ENCODE results near the gene LCOR. TPM values are rescaled to one million over a fixed set of nuclear protein-coding genes. Genes with fewer than 3 reads are reported as not detected.
A peak's percentile ranks its signal among the peaks of the same experiment; 100 is the strongest.

Gene LCOR
- total RNA-seq, 1 donor from 2014 or later: 31.3 TPM

DNA sequence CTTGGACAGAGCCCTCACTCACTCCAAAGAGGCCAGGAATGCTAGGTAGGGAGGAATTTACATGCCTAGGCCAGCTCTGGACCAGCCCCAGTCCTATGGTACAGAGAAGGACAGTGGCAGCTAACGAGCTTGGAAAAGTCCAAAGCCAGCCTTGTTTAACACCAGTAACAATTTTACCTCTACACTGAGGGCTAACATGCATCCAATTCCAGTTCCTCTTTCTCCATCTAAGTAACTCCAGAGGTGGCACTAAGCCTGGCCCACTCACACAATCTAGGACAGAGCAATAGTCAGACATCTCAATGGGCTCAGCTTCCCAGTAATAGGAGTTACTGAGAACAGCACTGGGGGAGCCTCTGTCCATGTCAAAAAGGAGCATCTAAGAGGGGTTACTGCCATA, 5.7 kb upstream of the LCOR start:
- Histone ChIP-seq H3K36me3 (ENCODE audit: control insufficient read depth in 3 of 3, insufficient read depth in 3 of 3, low read length in 3 of 3) (no peaks in the 10 kb centered on the region), H3K4me1 (ENCODE audit: control insufficient read depth in 3 of 3, insufficient read depth in 3 of 3, low read length in 3 of 3) (peaks cover 2 to 5% (median 4%) of the 10 kb centered on the region in 3 donors), H3K4me3 (ENCODE audit: low read length in 3 of 3) (no peak overlapping the region), H3K27ac (ENCODE audit: low read depth, low read length) (no peak overlapping the region), H3K9ac (ENCODE audit: low read depth in 1 of 3, low read length in 3 of 3) (no peak overlapping the region), H3K9me3 (ENCODE audit: control insufficient read depth in 3 of 3, low read length in 3 of 3) (no peaks in the 10 kb centered on the region), H3K27me3 (ENCODE audit: control insufficient read depth in 3 of 3, insufficient read depth in 3 of 3, low read length in 3 of 3) (no peaks in the 10 kb centered on the region)

DNA sequence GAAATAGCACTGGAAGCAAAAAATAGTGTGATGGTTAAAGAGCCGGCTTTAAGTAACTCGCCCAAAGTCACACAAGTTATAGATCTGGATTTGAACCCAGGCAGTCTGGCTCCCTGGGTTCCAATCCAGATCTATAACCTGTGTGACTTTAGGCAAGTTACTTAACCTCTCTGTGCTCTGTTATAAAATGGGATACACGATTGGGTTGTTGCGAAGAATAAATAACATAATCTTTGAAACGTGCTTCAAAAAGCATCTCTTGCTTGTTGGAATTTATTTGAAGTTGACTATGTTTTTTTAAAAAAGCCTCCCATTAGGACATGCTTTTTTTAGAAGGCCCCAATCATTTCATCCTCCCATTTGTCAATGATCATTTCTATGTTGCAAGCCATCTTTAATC, 3.5 kb upstream of the LCOR start:
- Histone ChIP-seq H3K36me3 (ENCODE audit: control insufficient read depth in 3 of 3, insufficient read depth in 3 of 3, low read length in 3 of 3) (no peaks in the 10 kb centered on the region), H3K27me3 (ENCODE audit: control insufficient read depth in 3 of 3, insufficient read depth in 3 of 3, low read length in 3 of 3) (no peaks in the 10 kb centered on the region), H3K27ac (ENCODE audit: low read depth, low read length) (no peak overlapping the region), H3K4me1 (ENCODE audit: control insufficient read depth in 3 of 3, insufficient read depth in 3 of 3, low read length in 3 of 3) (peaks cover 4 to 7% (median 7%) of the 10 kb centered on the region in 3 donors), H3K4me3 (ENCODE audit: low read length in 3 of 3) (no peak overlapping the region), H3K9ac (ENCODE audit: low read depth in 1 of 3, low read length in 3 of 3) (no peak overlapping the region), H3K9me3 (ENCODE audit: control insufficient read depth in 3 of 3, low read length in 3 of 3) (no peaks in the 10 kb centered on the region)

DNA sequence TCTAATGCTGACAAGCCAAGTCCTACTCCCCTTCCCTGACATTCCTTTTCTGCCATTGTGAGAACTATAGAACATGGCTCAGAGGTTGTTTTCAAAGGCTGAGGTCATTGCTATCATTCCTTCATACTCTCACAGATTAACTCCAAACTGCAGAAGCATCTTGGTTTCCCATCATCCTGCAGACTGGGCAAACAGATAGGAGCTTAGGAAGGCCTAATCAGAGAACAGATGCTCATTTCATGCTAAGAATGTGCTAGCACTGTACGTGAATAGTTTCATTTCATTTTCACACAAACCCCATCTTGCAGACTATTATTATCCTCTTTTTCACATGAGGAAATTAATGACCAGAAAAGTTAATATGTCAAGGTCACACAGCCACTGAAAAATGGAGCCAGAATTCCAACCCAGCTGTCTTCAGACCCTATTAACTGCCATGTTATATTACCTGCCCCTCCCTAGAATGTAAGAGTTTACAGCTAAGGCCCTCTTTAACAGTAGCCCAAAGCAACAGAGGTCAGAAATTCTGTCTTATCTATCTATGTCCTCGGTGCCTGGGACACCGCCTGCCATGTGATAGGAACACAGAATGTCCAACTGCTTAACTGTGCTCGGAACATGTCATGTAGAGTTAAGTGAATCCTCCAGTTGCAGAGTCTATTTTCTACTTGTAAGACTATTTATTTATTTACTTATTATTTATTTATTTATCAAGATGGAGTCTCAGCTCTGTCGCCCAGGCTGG, 2.9 kb upstream of the LCOR start:
- Histone ChIP-seq H3K9ac (ENCODE audit: low read depth in 1 of 3, low read length in 3 of 3) (no peak overlapping the region), H3K36me3 (ENCODE audit: control insufficient read depth in 3 of 3, insufficient read depth in 3 of 3, low read length in 3 of 3) (no peaks in the 10 kb centered on the region), H3K27me3 (ENCODE audit: control insufficient read depth in 3 of 3, insufficient read depth in 3 of 3, low read length in 3 of 3) (no peaks in the 10 kb centered on the region), H3K9me3 (ENCODE audit: control insufficient read depth in 3 of 3, low read length in 3 of 3) (no peaks in the 10 kb centered on the region), H3K4me1 (ENCODE audit: control insufficient read depth in 3 of 3, insufficient read depth in 3 of 3, low read length in 3 of 3) (peaks cover 8 to 12% (median 10%) of the 10 kb centered on the region in 3 donors), H3K27ac (ENCODE audit: low read depth, low read length) (no peak overlapping the region), H3K4me3 (ENCODE audit: low read length in 3 of 3) (no peak overlapping the region)

DNA sequence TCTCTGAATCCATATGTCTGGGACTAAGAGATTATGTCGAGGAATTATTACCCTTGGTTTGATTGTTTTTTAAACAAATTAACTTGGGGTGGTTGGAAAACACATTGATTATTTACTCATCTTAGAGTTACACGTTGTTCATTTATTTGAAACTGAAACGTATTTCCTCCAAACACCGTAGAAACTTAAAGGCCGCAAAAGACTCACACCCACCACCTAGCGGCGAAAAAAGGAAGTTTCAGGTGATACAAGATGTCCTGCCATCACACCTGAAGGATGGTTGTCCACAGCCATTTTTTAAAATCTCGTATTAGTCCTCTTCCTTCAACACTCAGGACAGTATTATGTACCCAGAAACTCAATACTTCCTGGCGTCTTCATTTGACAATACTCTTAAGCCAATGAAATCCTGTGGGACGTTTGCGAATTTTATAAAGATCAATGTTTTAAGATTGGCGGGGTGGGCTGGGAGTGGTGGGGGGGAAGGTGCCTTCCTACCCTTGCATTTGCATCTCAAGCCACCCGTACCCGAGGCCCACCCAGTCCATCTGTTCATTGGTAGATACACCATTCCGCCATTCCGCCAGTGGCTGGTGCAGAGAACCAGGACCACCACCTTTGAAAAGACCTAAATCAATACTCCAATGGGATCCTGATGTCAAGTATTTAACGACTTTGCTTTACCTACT, 1.4 kb upstream of the LCOR start:
- peak overlapping the region in 1 of 3 donors; percentile 87 for H3K9ac ChIP-seq (ENCODE audit: low read depth in 1 of 3, low read length in 3 of 3)
- peak overlapping the region; percentile 84 for H3K27ac ChIP-seq (ENCODE audit: low read depth, low read length)
- no peak overlapping the region for H3K4me3 ChIP-seq (ENCODE audit: low read length in 3 of 3)
- H3K4me1 ChIP-seq (ENCODE audit: control insufficient read depth in 3 of 3, insufficient read depth in 3 of 3, low read length in 3 of 3): peaks cover 11 to 17% (median 12%) of the 10 kb centered on the region in 3 donors
- H3K27me3 ChIP-seq (ENCODE audit: control insufficient read depth in 3 of 3, insufficient read depth in 3 of 3, low read length in 3 of 3): no peaks in the 10 kb centered on the region
- H3K9me3 ChIP-seq (ENCODE audit: control insufficient read depth in 3 of 3, low read length in 3 of 3): no peaks in the 10 kb centered on the region
- H3K36me3 ChIP-seq (ENCODE audit: control insufficient read depth in 3 of 3, insufficient read depth in 3 of 3, low read length in 3 of 3): no peaks in the 10 kb centered on the region

DNA sequence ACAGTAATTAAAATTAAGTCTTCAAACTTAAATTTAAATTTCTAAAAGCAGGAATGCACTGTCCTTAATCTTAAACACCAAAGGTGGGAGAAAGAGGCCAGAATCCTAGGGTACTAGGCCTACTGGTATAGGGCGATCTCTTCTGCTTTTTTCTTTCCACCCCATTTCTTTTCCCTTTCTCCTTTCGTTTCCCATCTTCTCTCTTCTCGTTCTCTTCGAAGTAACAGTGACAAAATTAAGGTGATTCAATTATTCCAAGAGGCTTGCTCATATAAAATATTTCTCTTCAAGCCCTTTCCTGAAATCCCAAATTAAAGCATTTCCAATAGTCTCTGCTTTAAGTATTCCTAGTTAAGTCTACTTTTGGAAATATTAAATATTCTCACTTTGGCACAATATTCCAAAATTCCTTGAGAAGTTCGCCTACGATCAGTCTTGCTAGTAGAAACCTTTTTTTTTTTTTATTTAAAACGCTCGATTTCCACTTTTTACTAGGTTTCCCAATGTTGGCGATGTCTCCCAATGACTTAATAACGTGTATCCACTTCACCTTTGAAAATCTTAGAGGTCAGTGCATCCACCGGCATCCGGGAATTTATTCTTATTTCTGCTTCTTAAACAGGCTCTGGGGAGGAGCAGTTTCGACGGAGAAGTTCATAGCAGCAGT, 765 bp upstream of the LCOR start:
- Histone ChIP-seq H3K4me3 (ENCODE audit: low read length in 3 of 3) (peak overlapping the region; percentile 63 to 88 (median 75)), H3K27ac (ENCODE audit: low read depth, low read length) (peak overlapping the region; percentile 84), H3K36me3 (ENCODE audit: control insufficient read depth in 3 of 3, insufficient read depth in 3 of 3, low read length in 3 of 3) (no peaks in the 10 kb centered on the region), H3K9me3 (ENCODE audit: control insufficient read depth in 3 of 3, low read length in 3 of 3) (no peaks in the 10 kb centered on the region), H3K4me1 (ENCODE audit: control insufficient read depth in 3 of 3, insufficient read depth in 3 of 3, low read length in 3 of 3) (peaks cover 18 to 24% (median 19%) of the 10 kb centered on the region in 3 donors), H3K9ac (ENCODE audit: low read depth in 1 of 3, low read length in 3 of 3) (peak overlapping the region; percentile 79 to 87 (median 85)), H3K27me3 (ENCODE audit: control insufficient read depth in 3 of 3, insufficient read depth in 3 of 3, low read length in 3 of 3) (no peaks in the 10 kb centered on the region)

DNA sequence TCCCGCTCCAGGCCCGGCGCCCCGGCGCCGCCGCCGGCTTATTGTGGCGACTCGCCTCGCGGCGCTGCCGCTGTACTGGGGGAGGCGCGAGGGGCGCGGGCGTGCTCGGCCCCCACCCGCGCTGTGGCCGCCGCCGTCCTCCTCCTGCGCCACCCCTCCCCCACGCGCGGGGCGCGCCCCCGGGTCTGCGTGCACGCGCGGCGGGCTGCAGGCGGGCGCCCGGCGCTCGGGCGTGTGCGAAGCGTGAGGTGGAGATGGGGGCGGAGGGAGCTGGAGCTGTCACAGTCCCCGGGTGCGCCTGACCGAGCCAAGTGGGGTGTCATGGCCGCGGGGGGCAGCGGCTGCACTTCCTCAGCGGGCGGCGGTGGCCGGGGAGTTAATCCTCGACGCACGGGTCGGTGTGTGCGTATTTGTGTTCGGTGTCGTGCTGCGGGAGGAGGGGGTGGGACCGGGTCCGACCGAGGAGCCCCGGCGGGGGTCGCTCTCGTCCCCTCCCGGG, 672 bp downstream of the LCOR start:
- Histone ChIP-seq H3K36me3 (ENCODE audit: control insufficient read depth in 3 of 3, insufficient read depth in 3 of 3, low read length in 3 of 3) (peaks cover 0 to 2% (median 0%) of the 10 kb centered on the region in 3 donors), H3K27ac (ENCODE audit: low read depth, low read length) (peak overlapping the region; percentile 86), H3K9ac (ENCODE audit: low read depth in 1 of 3, low read length in 3 of 3) (peak overlapping the region; percentile 85 to 88 (median 87)), H3K4me1 (ENCODE audit: control insufficient read depth in 3 of 3, insufficient read depth in 3 of 3, low read length in 3 of 3) (peaks cover 23 to 33% (median 27%) of the 10 kb centered on the region in 3 donors), H3K9me3 (ENCODE audit: control insufficient read depth in 3 of 3, low read length in 3 of 3) (no peaks in the 10 kb centered on the region), H3K4me3 (ENCODE audit: low read length in 3 of 3) (peak overlapping the region; percentile 81 to 87 (median 86)), H3K27me3 (ENCODE audit: control insufficient read depth in 3 of 3, insufficient read depth in 3 of 3, low read length in 3 of 3) (no peaks in the 10 kb centered on the region)

DNA sequence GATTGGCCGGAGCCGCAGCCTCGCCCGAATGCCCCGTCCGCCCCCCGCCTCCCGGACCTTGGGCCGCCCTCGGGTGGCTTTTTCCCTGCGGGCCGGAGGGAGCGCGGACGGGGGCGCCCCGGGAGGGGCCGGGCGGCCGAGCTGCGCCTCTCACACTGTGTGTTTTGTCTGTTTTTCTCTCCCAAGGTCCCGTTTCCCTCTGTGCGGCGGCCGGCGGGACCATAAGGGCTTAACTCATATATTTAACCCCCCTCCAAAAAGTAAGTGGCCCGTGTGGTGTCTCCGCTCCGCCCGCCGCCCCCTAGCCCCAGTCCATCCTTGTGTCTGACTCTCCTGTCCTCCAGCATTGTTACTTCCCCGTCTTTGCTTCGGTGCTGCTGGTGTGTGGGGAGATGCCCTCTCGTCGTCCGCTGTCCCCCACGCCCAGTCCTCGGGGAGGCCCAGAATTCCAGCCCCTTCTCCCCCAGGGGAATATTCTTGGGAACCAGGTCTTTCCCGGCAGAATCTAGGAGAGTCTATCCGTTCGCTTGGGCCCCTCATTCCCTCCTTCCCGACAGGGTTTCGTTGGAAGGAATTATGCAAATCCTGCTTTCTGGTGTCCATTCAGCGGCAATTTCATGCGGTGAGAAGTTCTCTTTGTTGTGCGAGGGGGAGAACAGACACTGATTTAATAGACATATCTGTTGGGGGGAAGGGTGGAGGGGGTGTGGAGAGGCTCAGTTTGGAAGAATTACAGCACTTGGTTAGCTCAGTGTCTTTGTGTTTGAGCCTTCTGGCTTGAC, 1.3 kb downstream of the LCOR start:
- peaks cover 0 to 2% (median 0%) of the 10 kb centered on the region in 3 donors for H3K36me3 ChIP-seq (ENCODE audit: control insufficient read depth in 3 of 3, insufficient read depth in 3 of 3, low read length in 3 of 3)
- no peaks in the 10 kb centered on the region for H3K9me3 ChIP-seq (ENCODE audit: control insufficient read depth in 3 of 3, low read length in 3 of 3)
- no peaks in the 10 kb centered on the region for H3K27me3 ChIP-seq (ENCODE audit: control insufficient read depth in 3 of 3, insufficient read depth in 3 of 3, low read length in 3 of 3)
- H3K9ac ChIP-seq (ENCODE audit: low read depth in 1 of 3, low read length in 3 of 3): peak overlapping the region; percentile 85 to 88 (median 87)
- H3K4me1 ChIP-seq (ENCODE audit: control insufficient read depth in 3 of 3, insufficient read depth in 3 of 3, low read length in 3 of 3): peaks cover 23 to 33% (median 29%) of the 10 kb centered on the region in 3 donors
- peak overlapping the region; percentile 81 to 87 (median 86) for H3K4me3 ChIP-seq (ENCODE audit: low read length in 3 of 3)
- peak overlapping the region; percentile 86 for H3K27ac ChIP-seq (ENCODE audit: low read depth, low read length)

DNA sequence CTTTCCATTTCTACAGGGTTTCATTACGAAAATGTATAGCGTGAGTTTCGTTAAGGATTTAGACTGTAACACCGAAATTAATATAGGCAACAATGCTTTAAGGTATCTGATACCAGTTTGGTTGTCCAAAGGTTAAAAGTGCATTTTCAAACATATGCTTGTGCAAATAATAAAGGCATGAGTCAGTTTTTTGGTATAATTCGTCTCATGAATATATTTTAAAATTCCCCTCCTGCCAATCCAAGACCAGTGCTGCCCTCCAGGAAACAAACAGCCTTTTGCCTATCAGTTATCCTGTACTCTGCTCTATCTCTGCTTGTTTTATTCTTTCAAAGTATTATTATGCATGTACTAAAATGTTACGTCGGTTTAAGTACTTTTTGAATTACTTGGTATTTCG, 2.0 kb downstream of the LCOR start:
- no peaks in the 10 kb centered on the region for H3K9me3 ChIP-seq (ENCODE audit: control insufficient read depth in 3 of 3, low read length in 3 of 3)
- peaks cover 23 to 33% (median 33%) of the 10 kb centered on the region in 3 donors for H3K4me1 ChIP-seq (ENCODE audit: control insufficient read depth in 3 of 3, insufficient read depth in 3 of 3, low read length in 3 of 3)

DNA sequence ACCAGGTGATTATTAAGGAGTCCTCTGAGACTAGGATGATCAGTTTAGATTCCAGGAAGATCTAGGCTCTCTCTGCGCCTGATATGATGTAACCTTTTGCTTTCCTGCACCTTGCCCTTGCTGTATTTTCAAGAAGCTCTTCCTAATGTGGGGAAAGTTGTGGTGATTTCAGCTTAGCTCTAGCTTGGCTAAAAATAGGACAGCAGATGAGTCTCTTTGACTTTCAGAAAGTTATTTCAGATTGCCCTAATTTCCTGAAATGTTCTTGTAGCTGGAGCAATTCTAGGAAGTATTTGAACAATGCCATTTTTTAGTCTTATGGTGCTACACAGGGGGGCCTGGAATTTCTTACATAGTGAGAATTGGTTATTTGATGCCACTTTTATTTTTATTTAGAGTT, 3.8 kb downstream of the LCOR start:
- no peaks in the 10 kb centered on the region for H3K9me3 ChIP-seq (ENCODE audit: control insufficient read depth in 3 of 3, low read length in 3 of 3)
- peak overlapping the region in 1 of 3 donors; percentile 49 for H3K4me3 ChIP-seq (ENCODE audit: low read length in 3 of 3)
- peak overlapping the region in 2 of 3 donors; percentile 9 to 51 for H3K9ac ChIP-seq (ENCODE audit: low read depth in 1 of 3, low read length in 3 of 3)
- H3K4me1 ChIP-seq (ENCODE audit: control insufficient read depth in 3 of 3, insufficient read depth in 3 of 3, low read length in 3 of 3): peaks cover 26 to 37% (median 35%) of the 10 kb centered on the region in 3 donors
- peaks cover 0 to 2% (median 0%) of the 10 kb centered on the region in 3 donors for H3K36me3 ChIP-seq (ENCODE audit: control insufficient read depth in 3 of 3, insufficient read depth in 3 of 3, low read length in 3 of 3)
- H3K27ac ChIP-seq (ENCODE audit: low read depth, low read length): peak overlapping the region; percentile 32
- H3K27me3 ChIP-seq (ENCODE audit: control insufficient read depth in 3 of 3, insufficient read depth in 3 of 3, low read length in 3 of 3): no peaks in the 10 kb centered on the region

More for the DNA sequence above, 2.0 kb downstream of the LCOR start:
- Histone ChIP-seq H3K27ac (ENCODE audit: low read depth, low read length) (peak overlapping the region; percentile 86), H3K36me3 (ENCODE audit: control insufficient read depth in 3 of 3, insufficient read depth in 3 of 3, low read length in 3 of 3) (peaks cover 0 to 2% (median 0%) of the 10 kb centered on the region in 3 donors), H3K4me3 (ENCODE audit: low read length in 3 of 3) (peak overlapping the region; percentile 81 to 87 (median 86)), H3K9ac (ENCODE audit: low read depth in 1 of 3, low read length in 3 of 3) (peak overlapping the region; percentile 85 to 88 (median 87)), H3K27me3 (ENCODE audit: control insufficient read depth in 3 of 3, insufficient read depth in 3 of 3, low read length in 3 of 3) (no peaks in the 10 kb centered on the region)

Measured in skeletal muscle tissue (tissue), 4 donors.